ENCODE data around the gene CPZ. TPM values are rescaled to one million over a fixed set of nuclear protein-coding genes. Genes with fewer than 3 reads are reported as not detected.

The CPZ gene
- total and polyA plus RNA-seq, 2 donors (not counting 1 experiment from before 2014, with no cell fraction given), result not detected

DNA sequence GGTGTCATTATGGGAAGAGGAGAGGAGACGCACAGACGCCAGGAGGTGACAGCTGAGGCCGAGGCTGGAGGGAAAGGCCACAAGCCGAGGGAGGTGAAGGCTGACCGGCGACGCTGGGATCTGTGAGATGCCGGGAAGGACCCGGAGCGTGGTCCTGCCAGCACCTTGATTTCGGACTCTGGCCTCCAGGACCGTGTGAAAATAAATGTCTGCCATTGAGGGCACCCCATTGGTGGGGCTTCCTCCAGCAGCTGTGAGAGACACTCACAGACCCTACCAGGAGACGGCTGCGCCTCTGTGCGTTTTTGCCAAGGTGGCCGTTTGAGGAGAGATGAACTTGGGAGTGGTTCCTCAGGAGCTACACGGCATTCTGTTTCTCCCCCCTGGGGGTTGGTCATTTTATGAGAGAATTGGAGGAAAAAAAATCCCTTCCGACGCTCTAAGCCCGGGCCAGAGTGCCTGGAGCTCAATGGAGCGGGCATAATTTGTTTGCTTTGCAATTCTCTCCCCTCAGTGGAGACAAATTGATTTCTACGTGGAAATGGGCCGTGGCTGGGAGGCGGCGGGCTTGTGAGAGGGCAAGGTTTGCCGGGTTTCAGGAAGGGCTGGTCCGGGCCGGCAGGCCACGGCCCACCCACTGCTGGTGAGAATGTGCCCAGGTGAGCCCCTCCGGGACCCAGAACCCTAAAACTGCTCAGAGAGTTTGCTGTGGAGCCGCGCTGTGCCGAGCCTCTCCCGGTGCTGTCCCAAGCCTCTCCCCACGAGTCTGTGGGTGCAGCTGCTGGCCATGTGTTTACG, 53.9 kb downstream of the CPZ start:
- POLR2A ChIA-PET, result no interaction called here
- H3K4me1 Mint-ChIP-seq, result no peaks in the 10 kb centered on the region
- peaks cover 6% of the 10 kb centered on the region for H3K27me3 Mint-ChIP-seq
- no peaks in the 10 kb centered on the region for H3K27me3 ChIP-seq (replicated peaks in 1 of 4; ENCODE audit: control extremely low read depth in 1 of 4, control insufficient read depth in 3 of 4, insufficient read depth in 4 of 4, low read length in 3 of 4)
- ATAC-seq (ENCODE audit: low read depth) (no peak), DNase-seq (no peak)
- H3K9ac ChIP-seq (ENCODE audit: low read length), result no peak overlapping the region
- no peak overlapping the region for H2AFZ ChIP-seq (ENCODE audit: insufficient read depth, low read depth, low read length, poor library complexity, severe bottlenecking)
- H3K4me3 ChIP-seq (ENCODE audit: control extremely low read depth in 1 of 5, extremely low read depth in 1 of 5, insufficient read depth in 1 of 5, low read depth in 2 of 5, low read length in 4 of 5), result no peak overlapping the region
- H3K9me3 ChIP-seq (ENCODE audit: control extremely low read depth in 1 of 3, control insufficient read depth in 2 of 3, insufficient read depth in 1 of 3, low read length in 2 of 3), result peaks cover 0 to 4% (median 0%) of the 10 kb centered on the region in 3 donors
- H4K20me1 ChIP-seq (ENCODE audit: control insufficient read depth, insufficient read depth, low read length, poor library complexity, severe bottlenecking), result no peaks in the 10 kb centered on the region
- CTCF ChIA-PET, result no interaction called here
- H3K36me3 ChIP-seq (replicated peaks in 1 of 2; ENCODE audit: control extremely low read depth in 1 of 2, control insufficient read depth in 1 of 2, extremely low read depth in 1 of 2, insufficient read depth in 2 of 2, low read length in 1 of 2), result no peaks in the 10 kb centered on the region
- no peak overlapping the region for H3K4me3 Mint-ChIP-seq
- TF ChIP-seq CTCF (IDR thresholded peaks at IDR 0.05) (no peak), EZH2 (IDR thresholded peaks at IDR 0.05; ENCODE audit: borderline replicate concordance, insufficient read depth, low read depth, low read length, poor library complexity, severe bottlenecking) (no peak)
- 82% methylated on average over 27 of the region's 36 CpGs for WGBS (ENCODE audit: insufficient coverage)
- H3K9me3 Mint-ChIP-seq (ENCODE audit: insufficient read depth), result no peaks in the 10 kb centered on the region
- no peaks in the 10 kb centered on the region for H3K79me2 ChIP-seq (ENCODE audit: control insufficient read depth, insufficient read depth, low read length)
- H3K4me2 ChIP-seq (replicated peaks; ENCODE audit: low read depth, low read length, poor library complexity, severe bottlenecking), result no peak overlapping the region
- H3K27ac ChIP-seq (ENCODE audit: low read length in 2 of 2), result no peak overlapping the region
- no peak overlapping the region for H3K27ac Mint-ChIP-seq
- H3K4me1 ChIP-seq (ENCODE audit: control insufficient read depth in 2 of 2, insufficient read depth in 2 of 2, low read length in 2 of 2), result no peaks in the 10 kb centered on the region
- intact Hi-C loops (cut with micrococcal nuclease), result no loop called here

DNA sequence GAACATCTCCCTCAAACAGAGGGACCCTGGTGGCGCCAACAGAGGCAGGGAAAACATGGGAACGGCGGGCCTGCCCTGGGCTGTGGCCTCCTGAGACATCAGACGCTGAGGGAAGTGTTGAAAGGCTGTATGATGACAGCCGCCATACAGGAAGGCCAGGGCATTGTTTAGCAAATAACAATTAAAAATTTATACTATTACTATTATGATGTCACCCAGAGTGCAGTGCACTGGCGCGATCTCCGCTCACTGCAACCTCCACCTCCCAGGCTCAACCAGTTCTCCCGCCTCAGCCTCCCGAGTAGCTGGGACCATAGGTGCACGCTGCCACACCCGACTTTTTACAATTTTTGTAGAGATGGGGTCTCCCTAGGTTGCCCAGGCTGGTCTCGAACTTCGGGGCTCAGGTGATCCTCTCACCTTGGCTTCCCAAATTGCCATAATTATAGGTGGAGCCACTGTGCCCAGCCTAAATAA, 54.6 kb downstream of the CPZ start:
- intact Hi-C loops (cut with micrococcal nuclease), result no loop called here
- H3K27ac ChIP-seq (ENCODE audit: low read length in 2 of 2), result no peak overlapping the region
- no peak overlapping the region for H2AFZ ChIP-seq (ENCODE audit: insufficient read depth, low read depth, low read length, poor library complexity, severe bottlenecking)
- no peaks in the 10 kb centered on the region for H3K4me1 Mint-ChIP-seq
- no peaks in the 10 kb centered on the region for H3K9me3 Mint-ChIP-seq (ENCODE audit: insufficient read depth)
- no peaks in the 10 kb centered on the region for H3K79me2 ChIP-seq (ENCODE audit: control insufficient read depth, insufficient read depth, low read length)
- H3K27ac Mint-ChIP-seq, result no peak overlapping the region
- no peak for DNase-seq
- H3K27me3 ChIP-seq (replicated peaks in 1 of 4; ENCODE audit: control extremely low read depth in 1 of 4, control insufficient read depth in 3 of 4, insufficient read depth in 4 of 4, low read length in 3 of 4), result no peaks in the 10 kb centered on the region
- no peak overlapping the region for H3K9ac ChIP-seq (ENCODE audit: low read length)
- H3K27me3 Mint-ChIP-seq, result peaks cover 6% of the 10 kb centered on the region
- H3K9me3 ChIP-seq (ENCODE audit: control extremely low read depth in 1 of 3, control insufficient read depth in 2 of 3, insufficient read depth in 1 of 3, low read length in 2 of 3), result peaks cover 0 to 10% (median 0%) of the 10 kb centered on the region in 3 donors
- no peak for ATAC-seq (ENCODE audit: low read depth)
- no peaks in the 10 kb centered on the region for H4K20me1 ChIP-seq (ENCODE audit: control insufficient read depth, insufficient read depth, low read length, poor library complexity, severe bottlenecking)
- TF ChIP-seq EZH2 (IDR thresholded peaks at IDR 0.05; ENCODE audit: borderline replicate concordance, insufficient read depth, low read depth, low read length, poor library complexity, severe bottlenecking), result no peak
- 90% methylated on average over 6 of the region's 14 CpGs for WGBS (ENCODE audit: insufficient coverage)
- no peaks in the 10 kb centered on the region for H3K36me3 ChIP-seq (replicated peaks in 1 of 2; ENCODE audit: control extremely low read depth in 1 of 2, control insufficient read depth in 1 of 2, extremely low read depth in 1 of 2, insufficient read depth in 2 of 2, low read length in 1 of 2)
- H3K4me3 Mint-ChIP-seq, result no peak overlapping the region
- no peak overlapping the region for H3K4me2 ChIP-seq (replicated peaks; ENCODE audit: low read depth, low read length, poor library complexity, severe bottlenecking)
- H3K4me1 ChIP-seq (ENCODE audit: control insufficient read depth in 2 of 2, insufficient read depth in 2 of 2, low read length in 2 of 2), result no peaks in the 10 kb centered on the region
- ChIA-PET POLR2A (no interaction called here), CTCF (no interaction called here)
- no peak overlapping the region for H3K4me3 ChIP-seq (ENCODE audit: control extremely low read depth in 1 of 5, extremely low read depth in 1 of 5, insufficient read depth in 1 of 5, low read depth in 2 of 5, low read length in 4 of 5)
